Endothelial cell of umbilical vein (primary cell): Measurements from ENCODE around the gene GOLGA1. TPM values are rescaled to one million over a fixed set of nuclear protein-coding genes. Genes with fewer than 3 reads are reported as not detected.

Experiments
- BruUV-seq: library from RNA; stranded (reverse); fragments of 400-500 nt; replicated peaks from 2 replicates; lab custom pipeline; 2021; lab: Mats Ljungman, UMichigan
- CTCF ChIA-PET: fragments of 300-600, 350-600 bp; sonication (Branson Sonifier 250); formaldehyde crosslinking; loops from one replicate; lab custom pipeline; 2021; ENCODE audit warnings: antibody characterized with exemption, inconsistent platforms; lab: Charles Lee
- POLR2A ChIA-PET: fragments of 300-600, 350-600 bp; sonication (Branson Sonifier 250); formaldehyde crosslinking; loops from one replicate; lab custom pipeline; 2021; ENCODE audit warnings: antibody characterized with exemption, inconsistent platforms; lab: Charles Lee
- DNase-seq: peaks from one replicate; pipeline ENCODE4 v3.0.0-alpha.2; 2011; ENCODE audit warnings: low read depth, low spot score
- FAIRE-seq: peaks from 2 replicates; lab custom pipeline; 2011; peaks lifted over from hg19 to GRCh38; lab: Jason Lieb, UNC
- H2AFZ ChIP-seq: 2 replicates; pipeline ENCODE4 v1.6.0; 2012; ENCODE audit warnings: low read depth, low read length, control low read depth, inconsistent platforms
- H3K27ac ChIP-seq: 2 replicates; pipeline ENCODE4 v1.5.1; 2011; ENCODE audit warnings: low read depth, mild to moderate bottlenecking, control low read depth, low read length, moderate library complexity; ENCODE audit not compliant: insufficient read depth
- H3K27me3 ChIP-seq, 2 experiments: 2 replicates each; pipeline versions ENCODE4 v1.6.0 to v1.6.1; 2011; ENCODE audit warnings: low read length in 2 of 2, mixed read lengths in 1 of 2; ENCODE audit not compliant: control insufficient read depth in 2 of 2, insufficient read depth in 2 of 2
- H3K36me3 ChIP-seq, 2 experiments: 2 replicates in 1 of 2; 3 replicates in 1 of 2; pipeline ENCODE4 v1.5.1; 2011; ENCODE audit warnings: low read length in 2 of 2, mild to moderate bottlenecking in 1 of 2, moderate library complexity in 1 of 2; ENCODE audit not compliant: control insufficient read depth in 2 of 2, insufficient read depth in 2 of 2; ENCODE audit errors: extremely low read depth in 1 of 2
- H3K4me1 ChIP-seq: 3 replicates; pipeline ENCODE4 v1.5.1; 2011; ENCODE audit warnings: mild to moderate bottlenecking, low read length; ENCODE audit not compliant: control insufficient read depth, insufficient read depth; ENCODE audit errors: extremely low read depth
- H3K4me2 ChIP-seq: 2 replicates; pipeline ENCODE4 v1.6.1; 2011; ENCODE audit warnings: low read length, control low read depth, mixed read lengths; ENCODE audit not compliant: insufficient read depth
- H3K4me3 ChIP-seq, 3 experiments: fragments of 200-600 bp in 1 of 3; sonication (generic), shearing (Covaris generic) in 1 of 3; replicated peaks in 1 of 3; 2 replicates each; pipeline ENCODE4 v1.5.1; 2011 to 2016; ENCODE audit warnings: control low read depth in 3 of 3, low read length in 3 of 3, mild to moderate bottlenecking in 2 of 3, inconsistent platforms in 1 of 3, low read depth in 1 of 3, moderate library complexity in 1 of 3; ENCODE audit not compliant: insufficient read depth in 1 of 3
- H3K79me2 ChIP-seq: 2 replicates; pipeline ENCODE4 v1.6.0; 2012; ENCODE audit warnings: low read length, inconsistent platforms; ENCODE audit not compliant: control insufficient read depth, insufficient read depth
- H3K9ac ChIP-seq: replicated peaks from 2 replicates; pipeline ENCODE3; 2011; ENCODE audit warnings: low read length, control low read depth; ENCODE audit not compliant: insufficient read depth; ENCODE audit errors: extremely low read depth
- H3K9me1 ChIP-seq: replicated peaks from 3 replicates; pipeline ENCODE4 v1.6.0; 2011; ENCODE audit warnings: mild to moderate bottlenecking, low read length; ENCODE audit not compliant: control insufficient read depth, insufficient read depth; ENCODE audit errors: extremely low read depth
- H3K9me3 ChIP-seq: replicated peaks from 2 replicates; pipeline ENCODE4 v1.5.1; 2012; ENCODE audit warnings: low read length, inconsistent platforms; ENCODE audit not compliant: control insufficient read depth, insufficient read depth
- H4K20me1 ChIP-seq: replicated peaks from 2 replicates; pipeline ENCODE3; 2011; ENCODE audit warnings: mild to moderate bottlenecking, low read length; ENCODE audit not compliant: control insufficient read depth, insufficient read depth; ENCODE audit errors: extremely low read depth
- CTCF ChIP-seq, 2 donors: IDR thresholded peaks; 1 replicate in 1 of 2; 2 replicates in 1 of 2; pipeline ENCODE4 v1.5.1; 2011; ENCODE audit warnings: low read length in 2 of 2, mild to moderate bottlenecking in 2 of 2, moderate library complexity in 2 of 2, control low read depth in 1 of 2, inconsistent platforms in 1 of 2, low read depth in 1 of 2; ENCODE audit not compliant: insufficient read depth in 1 of 2; ENCODE audit errors: extremely low read depth in 1 of 2
- EZH2 ChIP-seq: IDR thresholded peaks from 2 replicates; pipeline ENCODE4 v1.6.1; 2012; ENCODE audit warnings: borderline replicate concordance, low read depth, mild to moderate bottlenecking, moderate library complexity, low read length, inconsistent platforms; ENCODE audit not compliant: severe bottlenecking
- FOS ChIP-seq: IDR thresholded peaks from 2 replicates; pipeline ENCODE4 v1.6.1; 2011; ENCODE audit warnings: mild to moderate bottlenecking, low read length, moderate library complexity, borderline replicate concordance; ENCODE audit not compliant: insufficient read depth
- GATA2 ChIP-seq: IDR thresholded peaks from 2 replicates; pipeline ENCODE4 v1.7.0; 2011; ENCODE audit warnings: low read depth, mild to moderate bottlenecking, moderate library complexity, mixed read lengths, low read length; ENCODE audit not compliant: insufficient read length, insufficient read depth
- JUN ChIP-seq: IDR thresholded peaks from 2 replicates; pipeline ENCODE4 v1.6.1; 2011; ENCODE audit warnings: borderline replicate concordance, low read depth; ENCODE audit not compliant: insufficient read length, insufficient read depth
- MAX ChIP-seq: IDR thresholded peaks from 2 replicates; pipeline ENCODE4 v1.6.1; 2011; ENCODE audit not compliant: insufficient read depth, insufficient read length
- MYC ChIP-seq: IDR thresholded peaks from one replicate; pipeline ENCODE4 v1.6.1; 2011; ENCODE audit warnings: mild to moderate bottlenecking, low read depth, low read length
- POLR2A ChIP-seq: IDR thresholded peaks from 2 replicates; pipeline ENCODE4 v1.6.1; 2012; ENCODE audit warnings: low read depth, mild to moderate bottlenecking, control low read depth, low read length
- POLR2AphosphoS5 ChIP-seq: IDR thresholded peaks from 2 replicates; pipeline ENCODE4 v1.6.1; 2012; ENCODE audit warnings: low read depth, mild to moderate bottlenecking, control low read depth, low read length, moderate library complexity; ENCODE audit not compliant: insufficient read depth
- dilution Hi-C: fragments of 300-500 bp; cut with MboI; formaldehyde crosslinking; loops from one replicate; pipeline ENCODE4 v1.15.0; 2019; ENCODE audit warnings: low sequenced_read_pairs; ENCODE audit not compliant: extremely low pct_ligation_motif_present
- intact Hi-C: fragments of 100-400 bp; cut with micrococcal nuclease; formaldehyde crosslinking; loops from one replicate; pipeline ENCODE4 v1.10.0; 2022
- polyA plus RNA-seq, 4 experiments: library from polyadenylated mRNA; depleted of rRNA in 3 of 4; stranded (reverse) in 3 of 4; unstranded in 1 of 4; fragments of >200 nt; gene quantifications; 2 replicates each; pipeline versions ENCODE4 v1.2.1 to v1.2.3, GENCODE V29; 2011 to 2012; ENCODE audit warnings: missing spikeins in 1 of 4
- total RNA-seq: library from RNA; stranded (reverse); gene quantifications from 2 replicates; pipeline ENCODE4 v1.2.3, GENCODE V29; 2021

The GOLGA1 gene
- total and polyA plus RNA-seq, 2 donors (not counting 3 experiments of a cell fraction or from before 2014, with no cell fraction given), result 13.1 to 19.9 TPM

- Histone ChIP-seq H3K27me3 (peaks cover 0 to 3% of the 10 kb centered on the region in 2 experiments), H3K27ac (no peak overlapping the region), H3K4me2 (no peak overlapping the region), H3K4me1 (peaks cover 10% of the 10 kb centered on the region), H2AFZ (no peak overlapping the region), H3K36me3 (no peaks in the 10 kb centered on the region), H4K20me1 (no peaks in the 10 kb centered on the region), H3K79me2 (no peaks in the 10 kb centered on the region), H3K4me3 (no peak overlapping the region), H3K9me1 (no peaks in the 10 kb centered on the region), H3K9ac (no peak overlapping the region), H3K9me3 (no peaks in the 10 kb centered on the region)
- ChIA-PET CTCF (interaction anchor here (1.0 to 11.5 kb wide), 6 partner anchors 8 to 67 kb away, joined by 3 to 173 read pairs (median 16); partner anchors contain the start of genes NR6A1, OLFML2A and WDR38), POLR2A (interaction anchor here (1.2 kb wide), 2 partner anchors 29 to 52 kb away, joined by 3 to 4 read pairs; partner anchors contain the start of gene RPL35)
- BruUV-seq, result no TSS peak
- FAIRE-seq (no peak), DNase-seq (no peak)
- dilution Hi-C loops, result no loop called here
- intact Hi-C loops, result no loop called here
- no peak for TF ChIP-seq JUN
- no peak for TF ChIP-seq POLR2A
- no peak for TF ChIP-seq EZH2
These were observed 109.1 kb downstream of the GOLGA1 start for GRCh38 chr9:124831642-124832364.

GRCh38 chr9:124830593-124830992 lies 110.3 kb downstream of the GOLGA1 start:
- intact Hi-C loops, result no loop called here
- CTCF ChIA-PET, result interaction anchor here (0.6 to 4.5 kb wide), 4 partner anchors 10 to 38 kb away, joined by 3 to 32 read pairs (median 16); partner anchors contain the start of gene WDR38
- Histone ChIP-seq H3K9me3 (no peaks in the 10 kb centered on the region), H3K4me1 (peaks cover 10% of the 10 kb centered on the region), H3K9ac (no peak overlapping the region), H3K27me3 (peaks cover 0 to 3% of the 10 kb centered on the region in 2 experiments), H3K4me2 (no peak overlapping the region), H3K27ac (no peak overlapping the region), H3K4me3 (no peak overlapping the region), H3K79me2 (no peaks in the 10 kb centered on the region), H3K36me3 (no peaks in the 10 kb centered on the region), H4K20me1 (no peaks in the 10 kb centered on the region), H2AFZ (no peak overlapping the region), H3K9me1 (no peaks in the 10 kb centered on the region)
- DNase-seq (no peak), FAIRE-seq (no peak)
- dilution Hi-C loops, result no loop called here
- POLR2A ChIA-PET, result no interaction called here
- BruUV-seq, result no TSS peak
- TF ChIP-seq FOS, result no peak
- no peak for TF ChIP-seq JUN
- TF ChIP-seq CTCF (IDR thresholded peaks at IDR 0.05; ENCODE audit: extremely low read depth in 1 of 2, insufficient read depth in 1 of 2, low read depth in 1 of 2, low read length in 2 of 2), result no peak
- no peak for TF ChIP-seq EZH2
- no peak for TF ChIP-seq MAX
- TF ChIP-seq POLR2AphosphoS5, result no peak
- no peak for TF ChIP-seq POLR2A
- TF ChIP-seq MYC, result no peak
- TF ChIP-seq GATA2, result no peak
